Ascending aorta (tissue), 2 donors: ENCODE data around the gene ATG5. TPM values are rescaled to one million over a fixed set of nuclear protein-coding genes. Genes with fewer than 3 reads are reported as not detected.

Source experiments
- DNase-seq, 2 donors: peaks; one replicate each; pipeline ENCODE4 v3.0.0-alpha.2; 2019; ENCODE audit warnings: low spot score in 2 of 2
- H3K27ac ChIP-seq, 2 donors: fragments of 200-600 bp; sonication (generic); one replicate each; pipeline ENCODE4 v1.5.1; 2016 to 2017; ENCODE audit warnings: mild to moderate bottlenecking in 1 of 2
- H3K27me3 ChIP-seq: fragments of 200-600 bp; sonication (generic); one replicate; pipeline ENCODE4 v1.5.1; 2017
- H3K36me3 ChIP-seq, 2 donors: fragments of 200-600 bp; sonication (generic); one replicate each; pipeline ENCODE4 v1.5.1; 2016
- H3K4me1 ChIP-seq, 2 donors: fragments of 200-600 bp; sonication (generic); one replicate each; pipeline ENCODE4 v1.5.1; 2016 to 2017; ENCODE audit warnings: mild to moderate bottlenecking in 1 of 2
- H3K4me3 ChIP-seq, 2 donors: fragments of 200-600 bp; sonication (generic); one replicate each; pipeline ENCODE4 v1.5.1; 2016 to 2017; ENCODE audit warnings: mild to moderate bottlenecking in 1 of 2
- H3K9me3 ChIP-seq, 2 donors: fragments of 200-600 bp; sonication (generic); one replicate each; pipeline ENCODE4 v1.5.1; 2016
- CTCF ChIP-seq, 3 experiments: fragments of 200-600 bp in 2 of 3; fragments of 450-650 bp in 1 of 3; sonication (generic) in 2 of 3; IDR thresholded peaks; one replicate each; pipeline ENCODE4 v1.5.1; 2016 to 2019; ENCODE audit warnings: antibody characterized with exemption in 3 of 3, mild to moderate bottlenecking in 1 of 3, moderate library complexity in 1 of 3
- intact Hi-C: fragments of 100-400 bp; cut with DNase I; formaldehyde crosslinking; loops from one replicate; pipeline ENCODE4 v1.15.1; 2023
- total RNA-seq: library from RNA; depleted of rRNA; stranded (reverse); fragments of >200 nt; gene quantifications from one replicate; pipeline ENCODE4 v1.1.0, GENCODE V29; 2016

The ATG5 gene
- total RNA-seq, 1 donor from 2014 or later = 15.1 TPM

GRCh38 chr6:106363401-106364138 is 38.0 kb upstream of the ATG5 start:
- TF ChIP-seq CTCF (IDR thresholded peaks at IDR 0.05) = no peak
- Histone ChIP-seq H3K27ac (no peak overlapping the region), H3K27me3 (peaks cover 9% of the 10 kb centered on the region), H3K36me3 (no peaks in the 10 kb centered on the region), H3K9me3 (no peaks in the 10 kb centered on the region), H3K4me1 (peaks cover 2 to 12% of the 10 kb centered on the region in 2 donors), H3K4me3 (no peak overlapping the region)
- no peak for DNase-seq
- intact Hi-C loops = loop anchor here (10.0 kb wide), 1 partner anchor 201 kb away; no protein-coding TSS in a partner anchor

GRCh38 chr6:106360989-106361430 is 35.5 kb upstream of the ATG5 start:
- TF ChIP-seq CTCF (IDR thresholded peaks at IDR 0.05) = no peak
- no peak for DNase-seq
- Histone ChIP-seq H3K27ac (no peak overlapping the region), H3K4me3 (peak overlapping the region; percentile 59 to 61), H3K36me3 (no peaks in the 10 kb centered on the region), H3K27me3 (peaks cover 9% of the 10 kb centered on the region), H3K4me1 (peaks cover 2 to 12% of the 10 kb centered on the region in 2 donors), H3K9me3 (no peaks in the 10 kb centered on the region)
- intact Hi-C loops = loop anchor here (10.0 kb wide), 1 partner anchor 204 kb away; no protein-coding TSS in a partner anchor

GRCh38 chr6:106360410-106360988 is 34.9 kb upstream of the ATG5 start, which contains the start of gene CRYBG1:
TSS of gene CRYBG1 (plus strand) at chr6:106360717. CDS start at chr6:106360909, 192 bp downstream.
- peak; percentile 33 to 63 (median 48) for TF ChIP-seq CTCF (IDR thresholded peaks at IDR 0.05)
- peak within 1 kb of the TSS; percentile 59 to 61 for H3K4me3 ChIP-seq
- no peak within 1 kb of the TSS for H3K27ac ChIP-seq
- H3K9me3 ChIP-seq = no peaks in the 10 kb centered on the region
- DNase-seq = peak in 1 of 2 donors; percentile 66
- peaks cover 2 to 12% of the 10 kb centered on the region in 2 donors for H3K4me1 ChIP-seq
- intact Hi-C loops = loop anchor here (10.0 kb wide), 1 partner anchor 204 kb away; no protein-coding TSS in a partner anchor
- H3K27me3 ChIP-seq = peaks cover 9% of the 10 kb centered on the region
- H3K36me3 ChIP-seq = no peaks in the 10 kb centered on the region

- Histone ChIP-seq H3K9me3 (no peaks in the 10 kb centered on the region), H3K4me1 (peaks cover 2 to 12% of the 10 kb centered on the region in 2 donors), H3K36me3 (no peaks in the 10 kb centered on the region), H3K27me3 (peaks cover 9% of the 10 kb centered on the region), H3K4me3 (peak overlapping the region; percentile 59 to 61), H3K27ac (no peak overlapping the region)
- TF ChIP-seq CTCF (IDR thresholded peaks at IDR 0.05) = no peak
- intact Hi-C loops = loop anchor here (10.0 kb wide), 1 partner anchor 205 kb away; no protein-coding TSS in a partner anchor
- no peak for DNase-seq
These were observed 34.4 kb upstream of the ATG5 start for GRCh38 chr6:106359959-106360409.

- intact Hi-C loops = no loop called here
- Histone ChIP-seq H3K4me3 (no peak overlapping the region), H3K9me3 (peaks cover 0 to 8% of the 10 kb centered on the region in 2 donors), H3K4me1 (peaks cover 2 to 12% of the 10 kb centered on the region in 2 donors), H3K27me3 (peaks cover 9% of the 10 kb centered on the region), H3K36me3 (no peaks in the 10 kb centered on the region), H3K27ac (no peak overlapping the region)
- no peak for TF ChIP-seq CTCF (IDR thresholded peaks at IDR 0.05)
- no peak for DNase-seq
These were observed 30.8 kb upstream of the ATG5 start for GRCh38 chr6:106356378-106356777.
